ENCODE data around the gene AGR3. TPM values are rescaled to one million over a fixed set of nuclear protein-coding genes. Genes with fewer than 3 reads are reported as not detected.
"Not testable (repeated sequence)": the region's sequence is repeated elsewhere in the genome, so short reads cannot be mapped to it uniquely, and the experiment has no call there.

Gene AGR3
- total RNA-seq, 1 donor from 2014 or later, result not detected

- H3K4me3 ChIP-seq (ENCODE audit: low read depth, low read length), result no peak overlapping the region
- no peak for DNase-seq (ENCODE audit: low read depth)
- TF ChIP-seq CTCF (conservative IDR thresholded peaks at IDR 0.05; ENCODE audit: low read depth, low read length), result no peak
Observed at GRCh38 chr7:16875861-16876260, 5.9 kb downstream of the AGR3 start.

- no peak for TF ChIP-seq CTCF (conservative IDR thresholded peaks at IDR 0.05; ENCODE audit: low read depth, low read length)
- no peak overlapping the region for H3K4me3 ChIP-seq (ENCODE audit: low read depth, low read length)
- DNase-seq (ENCODE audit: low read depth), result no peak
Observed at GRCh38 chr7:16874066-16874465, 7.7 kb downstream of the AGR3 start.

GRCh38 chr7:16867328-16867727 is 14.5 kb downstream of the AGR3 start:
- no peak for TF ChIP-seq CTCF (conservative IDR thresholded peaks at IDR 0.05; ENCODE audit: low read depth, low read length)
- no peak for DNase-seq (ENCODE audit: low read depth)
- H3K4me3 ChIP-seq (ENCODE audit: low read depth, low read length), result no peak overlapping the region

GRCh38 chr7:16853189-16853588 is 28.6 kb downstream of the AGR3 start:
- not testable (repeated sequence) for H3K4me3 ChIP-seq (ENCODE audit: low read depth, low read length); DNase-seq (ENCODE audit: low read depth)

GRCh38 chr7:16851829-16852228 is 30.0 kb downstream of the AGR3 start:
- TF ChIP-seq CTCF (conservative IDR thresholded peaks at IDR 0.05; ENCODE audit: low read depth, low read length), result no peak
- H3K4me3 ChIP-seq (ENCODE audit: low read depth, low read length), result no peak overlapping the region
- DNase-seq (ENCODE audit: low read depth), result no peak

- no peak for TF ChIP-seq CTCF (conservative IDR thresholded peaks at IDR 0.05; ENCODE audit: low read depth, low read length)
- no peak overlapping the region for H3K4me3 ChIP-seq (ENCODE audit: low read depth, low read length)
- no peak for DNase-seq (ENCODE audit: low read depth)
Observed at GRCh38 chr7:16850614-16851466, 30.9 kb downstream of the AGR3 start.

- no peak for TF ChIP-seq CTCF (conservative IDR thresholded peaks at IDR 0.05; ENCODE audit: low read depth, low read length)
Observed at GRCh38 chr7:16849296-16850148, 32.3 kb downstream of the AGR3 start.

More at GRCh38 chr7:16849296-16850148, 32.3 kb downstream of the AGR3 start:
- H3K4me3 ChIP-seq (ENCODE audit: low read depth, low read length), result no peak overlapping the region
- DNase-seq (ENCODE audit: low read depth), result no peak

Data from epithelial cell of proximal tubule (primary cell).